ENCODE data around the gene CXCR5.

The CXCR5 gene

GRCh38 chr11:118898400-118899295 is 15.0 kb downstream of the CXCR5 start:
- DNase-seq (ENCODE audit: low spot score) = no peak

GRCh38 chr11:118899296-118899688 is 15.6 kb downstream of the CXCR5 start:
- no peak for DNase-seq (ENCODE audit: low spot score)

DNA sequence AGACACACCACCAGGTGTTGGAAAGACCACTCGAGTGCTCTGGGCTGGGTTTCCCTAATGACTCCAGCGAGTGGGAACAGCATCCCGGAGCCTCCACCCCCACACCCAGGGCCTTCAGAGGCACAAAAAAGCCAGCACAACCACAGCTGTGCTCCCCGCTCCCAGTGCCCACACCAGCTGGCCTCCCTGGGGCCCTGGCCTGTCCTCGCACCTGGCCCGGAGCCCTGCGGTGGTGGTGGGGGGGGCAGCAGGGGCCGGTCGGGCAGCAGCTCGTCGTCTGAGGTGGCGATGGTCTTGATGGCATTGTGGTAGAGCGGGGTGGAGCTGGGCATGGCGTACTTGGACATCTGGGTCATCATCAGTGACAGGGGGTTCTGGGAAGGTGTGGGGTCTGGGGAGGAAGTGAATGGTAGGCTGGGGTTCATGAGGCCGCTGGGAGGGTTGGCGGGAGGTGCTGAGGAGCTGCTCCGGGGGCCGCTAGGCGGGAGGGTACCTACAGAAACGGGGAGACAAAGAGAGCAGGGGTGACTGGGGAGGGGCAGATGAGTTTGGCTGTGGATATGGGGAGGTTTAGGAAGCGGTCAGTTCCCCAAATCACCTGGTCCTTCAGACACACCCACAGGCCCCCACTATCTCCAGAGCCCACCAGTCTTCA is 16.1 kb downstream of the CXCR5 start:
- DNase-seq (ENCODE audit: low spot score) = no peak

GRCh38 chr11:118900535-118901384 is 17.1 kb downstream of the CXCR5 start:
- no peak for DNase-seq (ENCODE audit: low spot score)

DNA sequence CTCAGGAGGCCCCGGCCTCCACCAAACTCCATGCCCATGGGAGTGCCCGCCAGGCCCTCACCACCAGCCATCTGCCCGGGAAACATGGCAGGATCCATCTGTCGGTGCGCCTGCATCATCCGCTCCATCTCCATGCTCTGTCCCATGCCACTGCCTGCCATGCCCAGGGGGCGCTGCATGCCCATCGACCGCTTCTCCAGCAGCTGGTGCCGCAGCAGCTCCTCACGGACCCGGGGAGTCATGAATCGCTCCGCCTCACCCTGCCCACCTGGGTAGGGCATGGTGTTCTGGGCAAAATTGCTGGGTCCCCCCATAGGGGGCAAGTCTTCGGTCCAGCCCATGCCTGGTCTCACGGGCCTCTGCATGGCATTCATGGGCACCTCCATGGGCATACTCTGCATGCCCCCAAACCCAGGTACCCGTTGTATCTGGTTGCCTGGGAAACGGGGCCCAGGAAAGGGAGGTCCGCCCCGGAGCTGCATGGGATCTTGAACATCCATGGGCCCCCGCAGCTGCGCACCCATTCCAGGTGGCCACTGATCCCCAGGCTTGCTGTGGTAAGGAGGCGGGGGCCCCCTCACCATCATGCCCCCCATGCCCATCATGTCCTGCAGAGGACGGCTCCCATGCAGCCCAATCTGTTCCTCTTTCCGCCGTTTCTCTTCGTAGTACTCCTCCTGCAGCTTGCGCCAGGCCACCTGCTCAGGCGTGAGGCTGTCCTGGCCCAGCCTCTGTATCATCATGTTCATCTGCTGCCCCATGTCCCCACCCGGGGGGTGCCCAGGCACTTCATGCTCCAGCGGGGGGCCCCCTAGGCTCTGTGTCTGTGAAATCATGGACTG is 18.0 kb downstream of the CXCR5 start:
- no peak for DNase-seq (ENCODE audit: low spot score)

GRCh38 chr11:118902336-118903203 is 18.9 kb downstream of the CXCR5 start:
- no peak for DNase-seq (ENCODE audit: low spot score)

DNA sequence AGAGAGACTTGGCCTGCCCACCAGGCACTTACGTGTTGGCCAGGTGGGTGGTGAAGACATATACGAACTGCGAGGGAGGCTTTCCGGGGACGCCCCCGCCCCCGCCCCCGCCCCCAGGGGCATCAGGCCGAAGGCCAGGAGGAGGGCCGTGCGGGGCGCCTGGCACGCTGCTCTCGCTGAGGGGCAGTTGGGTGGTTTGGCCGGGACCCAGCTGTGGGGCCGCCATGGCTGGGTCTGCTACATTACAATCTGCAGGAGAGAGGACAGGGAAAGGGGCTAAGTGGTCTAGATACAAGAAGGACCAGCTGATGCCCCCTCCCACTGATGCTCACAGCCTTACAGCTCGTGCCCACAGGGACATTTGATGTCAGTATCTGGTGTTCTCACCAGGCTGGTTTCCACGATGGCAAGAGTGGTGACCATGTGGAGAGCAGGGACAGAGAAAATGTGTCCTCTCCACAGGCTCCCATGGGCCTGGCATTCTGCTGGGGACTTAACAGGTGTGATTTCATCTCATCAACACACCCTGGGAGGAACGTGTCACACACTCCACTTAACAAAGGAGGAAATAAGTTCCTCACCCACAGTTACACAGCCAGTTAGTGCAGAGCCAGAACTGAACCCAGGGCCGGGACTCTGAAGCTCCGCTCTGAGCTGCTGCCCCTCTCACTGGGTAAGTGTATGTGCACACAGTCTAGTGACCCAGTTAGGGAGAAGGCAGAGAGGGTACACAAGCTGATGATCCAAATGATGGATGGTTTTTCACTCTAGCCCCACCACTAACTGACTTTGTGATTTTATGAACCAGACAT is 19.7 kb downstream of the CXCR5 start:
- no peak for DNase-seq (ENCODE audit: low spot score)

DNA sequence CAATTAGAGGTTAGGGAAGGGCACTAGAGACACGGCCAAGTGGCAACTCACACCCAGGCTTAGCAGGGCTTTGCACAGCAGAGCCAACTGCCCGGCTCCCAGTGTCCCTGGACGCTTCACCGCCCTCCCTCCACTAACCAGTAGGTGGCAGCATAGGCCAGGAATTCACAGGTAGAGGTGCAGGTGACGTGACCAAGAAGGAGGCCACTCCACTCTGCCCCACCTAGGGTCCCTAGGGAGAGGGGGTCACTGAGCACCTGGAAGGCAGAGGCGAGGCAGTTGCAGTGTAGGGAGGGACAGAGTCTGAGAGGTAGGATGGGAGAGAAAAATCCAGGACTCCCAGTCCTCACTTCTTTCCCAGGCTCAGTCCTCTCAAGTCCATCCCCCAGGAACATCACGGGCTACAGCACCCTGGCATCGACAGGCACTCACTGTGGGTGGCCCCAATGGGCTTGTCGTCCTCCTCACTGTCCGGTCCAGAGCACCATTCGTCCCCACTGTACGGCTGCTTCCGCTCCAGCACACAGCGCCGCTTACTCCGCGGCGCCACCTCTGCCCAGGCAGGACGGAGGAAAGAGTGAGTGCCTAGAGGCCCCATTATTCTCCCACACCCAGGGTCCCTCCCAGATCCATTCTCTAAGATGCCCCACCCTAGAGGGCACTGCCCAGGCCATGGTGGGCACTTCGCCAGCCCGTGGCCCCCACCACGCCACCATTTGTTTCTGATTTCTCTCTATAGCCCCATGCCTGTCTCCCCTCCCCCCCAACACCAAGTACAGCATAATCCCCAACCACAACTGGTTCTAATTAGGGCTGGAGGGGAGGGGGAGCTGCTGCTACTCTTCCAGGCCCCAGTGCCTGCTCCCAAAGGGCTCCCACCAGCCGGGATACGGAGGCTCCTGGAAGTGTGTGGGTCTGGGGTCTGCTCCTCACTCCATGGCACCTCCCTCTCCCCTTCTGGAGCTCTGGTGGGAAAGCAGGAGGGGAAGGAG is 23.7 kb downstream of the CXCR5 start:
- peak; percentile 70 for DNase-seq (ENCODE audit: low spot score)

- DNase-seq (ENCODE audit: low spot score) = no peak
Observed at GRCh38 chr11:118908264-118908663, 24.6 kb downstream of the CXCR5 start.

DNA sequence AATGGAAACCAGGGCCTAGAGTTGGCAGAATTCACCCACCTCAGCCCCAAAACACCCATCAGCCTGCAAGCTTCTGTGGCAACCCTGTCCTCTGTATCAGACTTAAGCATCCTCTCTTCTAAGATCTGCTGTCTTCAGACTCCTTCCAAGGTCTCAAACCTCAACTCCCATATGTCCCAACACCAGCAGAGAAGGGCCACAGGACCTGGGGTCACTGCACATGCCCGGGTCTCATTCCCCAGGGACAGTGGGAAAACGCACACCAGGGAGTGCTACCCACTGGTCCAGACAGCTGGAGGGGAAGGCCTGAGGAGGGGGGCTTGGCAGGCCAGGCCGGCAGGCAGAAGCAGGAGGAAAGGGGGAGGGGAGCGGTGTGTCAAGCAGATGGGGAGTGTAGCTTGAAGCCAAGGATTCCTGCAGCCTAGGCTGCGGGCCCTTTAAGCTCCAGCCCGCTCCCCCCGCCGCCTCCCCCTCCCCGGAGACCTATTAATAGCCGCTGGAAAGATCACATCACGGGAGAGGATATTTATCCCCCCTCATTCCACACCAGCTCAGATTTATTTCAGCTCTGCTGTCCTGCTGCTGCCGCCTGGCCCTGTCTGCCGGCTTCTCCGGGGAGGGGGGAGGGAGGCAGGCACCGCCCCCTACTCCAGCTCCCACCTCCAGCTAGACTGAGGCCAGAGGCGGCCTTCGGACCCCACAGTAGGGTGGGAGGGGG is 25.4 kb downstream of the CXCR5 start:
- DNase-seq (ENCODE audit: low spot score) = peak; percentile 92

DNA sequence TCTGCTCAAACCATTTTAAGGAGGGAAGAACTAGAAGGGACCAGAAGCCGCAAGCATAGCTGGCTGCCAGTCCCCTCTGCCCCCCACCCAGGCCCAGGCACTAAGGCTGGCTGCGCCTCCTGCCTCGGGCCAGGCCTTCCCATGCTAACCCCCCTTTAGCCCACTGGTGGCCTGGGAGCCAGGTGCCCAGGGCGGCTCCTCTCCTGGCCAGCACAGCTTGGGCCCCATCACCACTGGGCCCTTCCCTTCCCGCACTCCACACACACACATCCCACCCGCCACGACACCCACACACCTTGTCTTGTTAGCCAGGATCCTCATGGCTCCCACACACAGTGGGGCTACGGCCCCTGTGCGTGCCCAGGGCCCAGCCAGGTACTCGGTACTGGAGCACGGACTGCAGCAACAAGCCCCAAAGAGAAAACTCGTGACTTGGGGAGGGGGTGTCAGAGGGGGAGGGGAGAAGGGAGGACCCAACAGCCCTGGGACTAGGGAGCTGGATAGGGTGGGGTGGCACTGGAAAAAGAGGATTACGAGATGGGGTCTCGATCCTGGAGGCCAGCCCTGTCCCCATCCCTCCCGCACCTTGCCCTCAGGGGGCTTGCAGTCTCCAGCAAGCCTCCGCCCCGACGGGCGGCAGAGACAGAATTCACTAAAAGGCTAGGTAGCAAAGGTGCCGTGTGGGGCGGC is 26.1 kb downstream of the CXCR5 start:
- DNase-seq (ENCODE audit: low spot score) = peak; percentile 11

- DNase-seq (ENCODE audit: low spot score) = peak; percentile 24
Observed at GRCh38 chr11:118910309-118911112, 26.8 kb downstream of the CXCR5 start.

DNA sequence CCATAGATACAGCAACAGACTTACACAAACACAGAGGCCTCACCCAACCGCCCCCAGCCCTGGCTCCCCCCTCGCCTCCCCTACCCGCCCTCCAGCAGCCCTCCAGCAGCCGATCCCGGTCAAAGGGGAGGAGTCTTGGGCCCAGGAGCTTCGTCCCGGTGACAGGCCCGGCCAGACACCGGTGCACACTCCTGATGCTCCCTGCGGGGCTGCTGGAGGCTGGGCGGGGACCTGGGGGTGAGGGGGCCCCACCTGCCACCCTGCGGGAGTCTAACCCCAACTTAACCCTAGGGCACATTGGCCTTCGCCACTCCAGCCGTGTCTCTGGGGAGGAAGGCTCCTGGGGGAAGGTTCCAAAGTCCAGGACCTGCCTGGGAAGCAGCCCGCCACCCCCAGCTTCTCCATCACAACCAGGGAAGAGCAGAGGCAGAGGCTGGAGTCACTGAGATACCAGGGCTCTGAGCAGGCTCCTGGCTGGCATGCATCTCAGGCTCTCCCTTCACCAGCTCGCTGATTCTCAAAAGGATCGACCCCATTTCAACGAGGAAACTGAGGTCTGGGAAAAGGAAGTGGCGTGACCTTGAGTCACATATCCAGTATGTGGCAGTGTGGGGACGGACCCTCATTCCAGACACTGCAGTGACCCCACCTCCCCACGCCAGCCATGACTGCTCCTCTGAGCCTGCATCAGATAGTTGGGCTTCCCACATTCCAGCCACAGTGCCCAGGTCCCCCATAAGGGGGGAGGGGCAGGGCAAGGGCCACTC is 27.6 kb downstream of the CXCR5 start:
- DNase-seq (ENCODE audit: low spot score) = peak; percentile 10

DNA sequence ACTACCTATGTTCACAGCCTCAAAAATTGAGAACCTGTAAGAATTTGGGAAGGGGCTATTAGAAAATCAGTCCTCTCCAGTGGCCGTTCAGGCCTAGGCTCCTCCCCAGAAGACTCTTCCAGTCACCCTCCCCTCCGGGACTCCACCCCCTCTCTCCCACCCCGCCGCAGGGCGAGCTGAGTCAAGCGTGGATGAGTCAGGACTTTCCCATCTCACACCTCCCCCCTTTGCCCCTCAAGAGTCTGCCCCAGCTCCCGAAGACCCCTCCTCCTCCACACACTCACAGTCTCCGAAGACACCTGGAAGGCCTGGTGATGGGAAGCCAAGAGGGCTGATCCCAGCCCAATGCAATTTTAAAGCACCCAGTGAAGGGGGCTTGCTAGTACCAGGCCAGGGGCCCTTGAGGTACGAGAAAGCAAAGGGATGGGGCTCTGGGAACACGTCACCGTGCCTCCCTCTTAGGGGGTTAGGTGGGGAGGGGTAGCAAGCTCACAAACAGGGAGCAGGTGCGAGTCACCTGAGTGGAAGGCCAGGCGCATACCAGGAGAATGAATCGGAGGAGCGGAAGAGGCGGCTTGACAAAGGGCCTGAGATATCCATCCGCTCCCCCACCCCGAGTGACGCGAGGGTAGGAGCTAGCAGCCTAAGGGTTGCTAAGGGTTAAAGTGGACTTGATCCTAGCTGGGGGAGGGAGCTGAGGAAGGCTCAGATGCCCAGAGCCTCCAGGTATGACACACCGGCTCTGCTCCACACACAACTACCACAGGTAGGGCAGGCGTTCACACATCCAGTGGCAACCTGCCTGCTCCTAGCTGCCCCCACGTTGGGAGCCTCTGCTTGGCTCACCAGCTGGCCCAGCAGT is 28.4 kb downstream of the CXCR5 start:
- peak; percentile 42 for DNase-seq (ENCODE audit: low spot score)

All from SK-N-DZ (cell line).